HT-29 (cell line): ENCODE measurements around the gene STX10. TPM values are rescaled to one million over a fixed set of nuclear protein-coding genes. Genes with fewer than 3 reads are reported as not detected.

Experiments used
- DNase-seq: peaks from one replicate; pipeline ENCODE4 v3.0.0-alpha.2; 2015; ENCODE audit warnings: low spot score
- total RNA-seq: library from RNA; depleted of rRNA; stranded (reverse); fragments of >200 nt; shearing (Covaris generic); gene quantifications from 2 replicates; pipeline ENCODE4 v1.2.3, GENCODE V29; 2014; rRNA removed

Gene STX10
- total RNA-seq, 1 experiment from 2014 or later, result 86.0 TPM

- DNase-seq, result no peak
Measured at GRCh38 chr19:13100841-13101589, 49.2 kb downstream of the STX10 start.

GRCh38 chr19:13100031-13100588 lies 50.1 kb downstream of the STX10 start:
- no peak for DNase-seq

DNA sequence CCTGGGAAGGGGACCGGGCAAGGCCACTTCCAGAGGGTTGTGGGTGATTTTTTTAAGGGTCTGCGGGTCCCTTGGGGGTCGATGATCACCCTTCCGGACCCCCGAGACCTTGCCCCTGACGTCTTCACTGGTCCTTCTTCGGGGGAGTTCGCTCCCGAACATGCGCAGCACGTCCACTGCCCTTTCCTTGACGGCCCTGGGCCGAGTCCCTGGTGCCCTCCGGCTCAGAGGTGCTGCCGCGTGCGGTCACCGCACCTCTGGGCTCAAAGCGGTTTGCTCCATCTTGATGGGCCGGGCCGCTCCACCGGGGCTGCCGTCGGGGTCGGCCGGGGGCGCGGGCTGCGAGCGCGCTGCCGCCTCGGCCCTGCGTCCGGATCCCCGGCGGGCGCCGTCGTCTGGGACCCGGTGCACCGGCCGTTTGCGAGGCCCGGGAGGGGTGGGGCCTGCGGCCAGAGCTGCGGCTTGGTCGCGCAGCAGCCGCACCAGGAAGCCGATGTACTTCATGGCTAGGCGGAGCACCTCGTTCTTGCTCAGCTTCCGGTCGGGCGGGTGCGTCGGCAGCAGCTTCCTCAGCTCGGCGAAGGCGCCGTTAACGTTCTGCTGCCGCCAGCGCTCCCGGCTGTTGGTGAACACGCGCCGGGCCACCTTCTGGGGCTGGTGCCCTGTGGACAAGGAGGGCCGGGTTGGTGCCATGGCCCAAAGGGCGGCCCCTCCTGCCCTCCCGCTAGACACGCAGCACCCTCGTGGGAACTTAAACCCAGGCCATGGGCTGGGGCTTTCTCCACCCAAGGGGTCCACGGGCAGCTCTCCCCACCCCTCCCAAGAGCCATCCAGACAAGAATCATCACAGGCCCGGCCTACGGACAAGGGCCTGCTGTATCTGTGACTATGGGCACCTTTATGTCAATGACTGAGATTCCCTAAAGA lies 50.8 kb downstream of the STX10 start:
- DNase-seq, result peak; percentile 55

- DNase-seq, result peak; percentile 45
Measured at GRCh38 chr19:13098277-13099072, 51.7 kb downstream of the STX10 start.

DNA sequence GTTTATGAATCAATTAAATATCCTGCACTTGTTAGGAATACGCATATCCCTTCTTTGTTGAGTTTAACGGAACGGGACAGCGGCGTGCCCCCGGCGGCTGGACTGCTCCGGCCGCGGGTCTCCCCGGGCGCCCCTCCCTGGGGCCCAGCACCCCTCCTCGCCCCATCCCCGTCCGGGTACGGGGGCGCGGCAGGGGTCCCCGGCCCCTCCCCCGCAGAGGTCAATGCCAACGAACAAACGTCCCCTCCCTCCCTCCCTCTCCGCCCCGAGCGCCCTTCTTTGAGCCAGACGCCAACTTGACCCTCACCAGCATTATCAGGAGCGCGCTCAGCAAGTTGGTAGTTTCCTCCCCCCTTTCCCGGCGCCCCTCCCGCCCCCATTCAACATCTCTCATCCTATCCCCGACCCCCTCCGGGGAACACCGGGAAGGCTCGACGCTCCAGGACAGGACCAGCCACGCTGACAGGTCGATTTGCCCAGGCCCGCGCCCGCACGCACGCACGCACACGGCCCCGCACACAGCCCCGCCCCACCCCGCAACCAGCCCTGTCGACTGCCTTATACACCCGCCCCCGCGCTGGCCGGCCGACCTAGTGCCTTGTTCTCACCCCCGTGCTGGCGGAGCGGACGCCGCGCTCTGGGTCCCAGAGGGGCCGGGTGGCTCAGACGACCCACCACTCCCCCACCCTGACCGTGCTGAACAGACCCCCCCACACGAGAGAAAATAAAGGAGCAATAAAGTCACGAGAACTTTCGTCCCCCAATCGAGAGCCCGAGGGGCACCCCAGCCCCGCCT lies 52.5 kb downstream of the STX10 start:
- no peak for DNase-seq

DNA sequence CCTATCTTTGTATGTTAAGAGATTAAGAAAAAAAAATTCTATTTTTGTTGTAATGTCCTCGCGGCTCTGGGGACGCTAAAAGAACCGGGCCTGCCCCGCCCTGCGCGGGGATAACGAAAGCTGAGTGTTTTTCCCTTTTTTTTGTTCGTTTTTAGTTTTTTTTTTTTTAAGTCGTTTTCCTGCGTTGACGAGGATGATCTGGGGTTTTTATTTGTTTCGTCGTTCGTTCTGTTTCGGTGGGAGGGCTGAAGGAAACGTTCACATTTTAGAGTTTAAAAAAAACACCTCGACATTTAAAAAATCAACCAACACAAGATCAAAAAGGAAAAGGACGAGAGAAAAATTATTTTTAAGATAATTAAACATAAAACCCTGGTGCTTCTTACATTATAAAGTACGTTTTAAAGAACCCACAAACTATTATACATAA lies 53.1 kb downstream of the STX10 start:
- no peak for DNase-seq

GRCh38 chr19:13095934-13096927 lies 53.9 kb downstream of the STX10 start:
- no peak for DNase-seq

GRCh38 chr19:13095393-13095784 lies 54.8 kb downstream of the STX10 start:
- DNase-seq, result no peak

DNA sequence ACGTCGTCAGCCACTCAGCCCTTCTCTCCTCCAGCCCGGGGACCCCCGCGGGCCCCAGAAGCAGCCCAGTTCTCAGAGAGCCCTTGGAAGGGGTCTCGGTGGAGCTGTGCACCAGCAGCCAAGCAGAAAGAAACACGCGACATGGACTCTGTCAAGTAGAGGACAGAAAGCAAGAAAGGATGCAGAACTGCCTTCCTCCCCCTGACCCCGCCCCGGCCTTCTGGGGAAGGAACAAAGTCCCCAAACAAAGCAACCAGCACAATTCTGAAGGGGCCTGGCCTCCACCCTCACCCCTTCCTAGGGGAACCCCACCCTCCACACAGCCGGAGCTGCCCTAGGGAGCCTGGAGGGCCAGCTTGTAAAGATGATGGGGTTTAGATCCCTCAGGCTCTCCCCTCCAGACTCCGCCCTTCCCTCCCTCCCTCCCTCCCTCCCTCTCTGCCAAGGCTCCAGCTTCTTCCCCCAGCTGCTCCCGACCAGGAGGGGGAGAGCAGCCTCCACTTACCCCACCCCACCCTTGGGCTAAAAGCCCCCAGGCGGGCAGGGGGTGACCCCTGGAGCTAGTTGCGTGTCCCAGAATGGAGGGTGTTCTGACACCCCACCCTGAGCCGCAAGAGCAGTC lies 55.3 kb downstream of the STX10 start:
- DNase-seq, result no peak

- DNase-seq, result no peak
Measured at GRCh38 chr19:13094106-13094504, 56.1 kb downstream of the STX10 start.

Other genes with a start within 250 kb of the STX10 start
- gene SYCE2, start 231.1 kb downstream of the STX10 start, total RNA-seq, result not detected in 2 replicates
- gene FARSA, start 216.7 kb downstream of the STX10 start, total RNA-seq, result 84.6 and 96.2 TPM in 2 replicates
- gene CALR, start 211.8 kb downstream of the STX10 start, total RNA-seq, result 803 and 831 TPM in 2 replicates
- gene RAD23A, start 204.5 kb downstream of the STX10 start, total RNA-seq, result 217 TPM in 2 replicates
- 75.2 and 80.9 TPM in 2 replicates for gene GADD45GIP1, start 193.2 kb downstream of the STX10 start, total RNA-seq
- gene DAND5, start 180.8 kb downstream of the STX10 start, total RNA-seq, result 0.31 TPM in 1 of 2 replicates, not detected in the other
- 22.4 and 32.3 TPM in 2 replicates for gene NFIX, start 154.9 kb downstream of the STX10 start, total RNA-seq
- gene LYL1, start 47.5 kb downstream of the STX10 start, total RNA-seq, result 1.8 and 2.5 TPM in 2 replicates
- 52.8 and 59.8 TPM in 2 replicates for gene TRMT1, start 33.6 kb downstream of the STX10 start, total RNA-seq
- 130 and 133 TPM in 2 replicates for gene NACC1, start 32.1 kb downstream of the STX10 start, total RNA-seq
- 144 and 159 TPM in 2 replicates for gene IER2, start within 50 bp of the STX10 start, total RNA-seq